GM12891 (cell line): ENCODE data around the gene TPK1.

Source experiments
- POLR2A ChIP-seq: IDR thresholded peaks from 2 replicates; pipeline ENCODE4 v1.6.1; 2011; ENCODE audit warnings: low read depth, low read length, control low read depth
- POLR2AphosphoS5 ChIP-seq: IDR thresholded peaks from 2 replicates; pipeline ENCODE4 v1.6.1; 2011; ENCODE audit warnings: low read depth, low read length, control low read depth
- SPI1 ChIP-seq: IDR thresholded peaks from 2 replicates; pipeline ENCODE4 v1.6.1; 2011; ENCODE audit warnings: low read depth, low read length, control low read depth
- TAF1 ChIP-seq: IDR thresholded peaks from 2 replicates; pipeline ENCODE4 v1.6.1; 2011; ENCODE audit warnings: low read depth, low read length, control low read depth

GRCh38 chr7:144513334-144513733 is 322.5 kb downstream of the TPK1 start:
- TF ChIP-seq POLR2AphosphoS5 (no peak), POLR2A (no peak), SPI1 (no peak), TAF1 (no peak)
